Spleen (tissue), 11 donors: ENCODE data around the gene MADD. TPM values are rescaled to one million over a fixed set of nuclear protein-coding genes. Genes with fewer than 3 reads are reported as not detected.

Experiments used
- DNase-seq: peaks from one replicate; pipeline ENCODE4 v3.0.0-alpha.2; 2020
- H3K27ac ChIP-seq, 8 donors: fragments of 200-600 bp; sonication (generic) in 7 of 8; 1 replicate in 4 of 8; 2 replicates in 4 of 8; pipeline versions ENCODE4 v1.5.0 to v1.8.0; 2016 to 2021; ENCODE audit warnings: inconsistent platforms in 4 of 8, mild to moderate bottlenecking in 4 of 8, moderate library complexity in 1 of 8
- H3K27me3 ChIP-seq, 7 donors: fragments of 200-600 bp; sonication (generic) in 6 of 7; replicated peaks in 1 of 7; 1 replicate in 4 of 7; 2 replicates in 3 of 7; pipeline versions ENCODE4 v1.5.0 to v1.8.0; 2016 to 2021; ENCODE audit warnings: inconsistent platforms in 3 of 7, mild to moderate bottlenecking in 1 of 7
- H3K36me3 ChIP-seq, 6 donors: fragments of 200-600 bp; sonication (generic) in 5 of 6; 1 replicate in 4 of 6; 2 replicates in 2 of 6; pipeline versions ENCODE4 v1.5.0 to v1.8.0; 2016 to 2021; ENCODE audit warnings: inconsistent platforms in 2 of 6
- H3K4me1 ChIP-seq, 6 donors: fragments of 200-600 bp; sonication (generic) in 5 of 6; 1 replicate in 3 of 6; 2 replicates in 3 of 6; pipeline versions ENCODE4 v1.5.0 to v1.8.0; 2016 to 2021; ENCODE audit warnings: inconsistent platforms in 3 of 6
- H3K4me3 ChIP-seq, 8 donors: fragments of 200-600 bp; sonication (generic) in 7 of 8; 1 replicate in 4 of 8; 2 replicates in 4 of 8; pipeline versions ENCODE4 v1.5.0 to v1.8.0; 2016 to 2021; ENCODE audit warnings: inconsistent platforms in 4 of 8, mild to moderate bottlenecking in 4 of 8, moderate library complexity in 2 of 8
- H3K9me3 ChIP-seq, 8 donors: fragments of 200-600 bp; sonication (generic) in 7 of 8; 1 replicate in 4 of 8; 2 replicates in 4 of 8; pipeline versions ENCODE4 v1.5.0 to v1.8.0; 2016 to 2021; ENCODE audit warnings: inconsistent platforms in 4 of 8
- CTCF ChIP-seq, 11 experiments: fragments of 200-600 bp in 7 of 11; fragments of 450-650 bp in 4 of 11; sonication (generic) in 4 of 11; IDR thresholded peaks in 8 of 11; conservative IDR thresholded peaks in 3 of 11; 1 replicate in 7 of 11; 2 replicates in 4 of 11; pipeline versions ENCODE4 v1.4.0 to v1.8.0; 2016 to 2021; ENCODE audit warnings: antibody characterized with exemption in 11 of 11, inconsistent platforms in 4 of 11, mild to moderate bottlenecking in 1 of 11
- POLR2A ChIP-seq, 3 donors: fragments of 450-650 bp; IDR thresholded peaks; one replicate each; pipeline ENCODE4 v1.5.1; 2017; ENCODE audit warnings: antibody characterized with exemption in 3 of 3, mild to moderate bottlenecking in 1 of 3
- POLR2AphosphoS5 ChIP-seq, 3 donors: sonication (generic); formaldehyde crosslinking; IDR thresholded peaks; one replicate each; pipeline ENCODE4 v1.5.1; 2017; ENCODE audit warnings: antibody characterized with exemption in 3 of 3
- whole genome bisulfite sequencing, 5 donors: extraction: QIAGEN DNeasy Blood & Tissue Kit in 3 of 5; methylation state at CpG; one replicate each; pipeline versions ENCODE4 v1.1.5 to v1.1.7; 2013 to 2018; 5-methylcytosine and 5-hydroxymethylcytosine counted together
- intact Hi-C: fragments of 100-400 bp; cut with DNase I; formaldehyde crosslinking; loops from one replicate; pipeline ENCODE4 v1.15.0; 2023; ENCODE audit warnings: low total_unique reads
- polyA plus RNA-seq, 3 donors: library from polyadenylated mRNA; stranded (reverse); fragments of 200-250 nt; gene quantifications; one replicate each; pipeline ENCODE4 v1.2.1, GENCODE V29; 2013
- total RNA-seq, 7 donors: library from RNA; depleted of rRNA in 3 of 7; stranded (reverse); fragments of >200 nt in 3 of 7; fragmentation: NEBNext Ultra II Directional in 4 of 7; extraction: Animal tissue kit (Norgen Biotek cat#: 25700) in 4 of 7; gene quantifications; one replicate each; pipeline versions ENCODE4 v1.1.0 to v1.2.1, GENCODE V29; 2016 to 2021
- donor health status: healthy with polysubstance abuse.
- donor health status: DM: no; HTN: no; CAD: no; lungs with moderate emphysema.
- donor health status: DM: no; HTN: no; CAD: no.
- donor health status: Bipolar disorder and iron deficiency.
- donor health status: healthy.
- donor health status: DM: no; HTN: no; CAD: no.
- donor health status: DM: yes; HTN: yes; CAD: no.

MADD gene
- total and polyA plus RNA-seq, 10 donors = 15.7 to 82.4 (median 63.3) TPM

DNA sequence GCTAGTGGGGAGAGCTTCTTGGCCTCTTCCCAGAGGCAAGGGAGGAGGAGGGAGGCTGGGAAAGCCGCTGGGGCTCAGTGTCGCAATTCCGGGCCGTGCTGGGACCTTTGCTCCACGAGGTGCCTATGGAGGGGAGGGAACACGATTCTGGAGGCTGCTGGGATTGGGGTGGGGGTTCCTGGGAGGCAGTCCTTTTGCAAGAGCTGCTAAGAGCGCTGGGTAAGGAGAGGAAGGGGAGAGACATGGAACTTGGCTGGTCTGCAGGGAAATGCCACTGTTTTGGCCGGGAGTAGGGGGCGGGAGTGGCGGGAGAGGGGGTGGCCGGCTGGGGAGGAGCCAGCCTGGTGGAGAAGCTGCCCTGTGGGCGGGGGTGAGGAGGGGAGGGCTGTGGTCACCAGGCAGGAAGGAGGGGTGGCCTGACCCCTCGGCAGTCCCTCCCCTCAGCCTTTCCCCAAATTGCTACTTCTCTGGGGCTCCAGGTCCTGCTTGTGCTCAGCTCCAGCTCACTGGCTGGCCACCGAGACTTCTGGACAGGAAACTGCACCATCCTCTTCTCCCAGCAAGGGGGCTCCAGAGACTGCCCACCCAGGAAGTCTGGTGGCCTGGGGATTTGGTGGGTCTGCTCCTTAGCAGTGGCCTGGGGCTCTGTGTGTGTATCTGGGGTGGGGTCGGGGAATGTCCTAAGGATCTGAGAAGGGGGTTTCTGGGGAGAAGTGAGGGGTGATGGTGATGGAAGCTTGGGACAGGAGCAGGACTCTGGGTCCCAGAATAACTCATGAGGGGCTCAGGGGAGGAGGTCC, 12.2 kb upstream of the MADD start, which contains the start of gene NR1H3:
Gene NR1H3 (plus strand): TSS at position 480 of the 800 bp plus-strand sequence. CDS start 1,221 bp downstream, outside the sequence.
- peaks cover 3 to 70% (median 37%) of the 10 kb centered on the region in 6 donors for H3K4me1 ChIP-seq
- H3K27me3 ChIP-seq = no peaks in the 10 kb centered on the region
- H3K27ac ChIP-seq = peak within 1 kb of the TSS in 7 of 8 donors; percentile 55 to 69 (median 63)
- WGBS, 5 donors = 12 to 33% (median 18%) methylated on average over 12 to 15 of the region's 15 CpGs
- H3K36me3 ChIP-seq = peaks cover 0 to 17% (median 0%) of the 10 kb centered on the region in 6 donors
- H3K4me3 ChIP-seq = peak within 1 kb of the TSS in 5 of 8 donors; percentile 19 to 63 (median 31)
- H3K9me3 ChIP-seq = no peaks in the 10 kb centered on the region
- intact Hi-C loops = no loop called here
- peak; percentile 85 for DNase-seq
- no peak for TF ChIP-seq POLR2A (IDR thresholded peaks at IDR 0.05)
- peak; percentile 15 to 65 (median 41) for TF ChIP-seq CTCF (IDR thresholded peaks at IDR 0.05 in 8 of 11, conservative IDR thresholded peaks at IDR 0.05 in 3 of 11)
- TF ChIP-seq POLR2AphosphoS5 (IDR thresholded peaks at IDR 0.05) = peak in 2 of 3 donors; percentile 61 to 67

- Histone ChIP-seq H3K27me3 (no peaks in the 10 kb centered on the region), H3K27ac (peak overlapping the region in 7 of 8 donors; percentile 43 to 69 (median 63)), H3K36me3 (peaks cover 0 to 17% (median 0%) of the 10 kb centered on the region in 6 donors), H3K4me3 (peak overlapping the region in 5 of 8 donors; percentile 19 to 63 (median 31)), H3K9me3 (no peaks in the 10 kb centered on the region), H3K4me1 (peaks cover 3 to 68% (median 36%) of the 10 kb centered on the region in 6 donors)
- intact Hi-C loops = no loop called here
- TF ChIP-seq CTCF (IDR thresholded peaks at IDR 0.05 in 8 of 11, conservative IDR thresholded peaks at IDR 0.05 in 3 of 11) = no peak
- TF ChIP-seq POLR2A (IDR thresholded peaks at IDR 0.05) = no peak
- no peak for TF ChIP-seq POLR2AphosphoS5 (IDR thresholded peaks at IDR 0.05)
- WGBS, 5 donors = 55 to 76% (median 68%) methylated on average over 11 of the region's 11 CpGs
- peak; percentile 22 for DNase-seq
Measured at GRCh38 chr11:47258317-47258902, 11.5 kb upstream of the MADD start.

- 33 to 45% (median 40%) methylated on average over 6 to 10 of the region's 10 CpGs for WGBS, 5 donors
- Histone ChIP-seq H3K27me3 (no peaks in the 10 kb centered on the region), H3K9me3 (no peaks in the 10 kb centered on the region), H3K36me3 (peaks cover 0 to 22% (median 0%) of the 10 kb centered on the region in 6 donors), H3K27ac (peak overlapping the region in 1 of 8 donors; percentile 12), H3K4me1 (peaks cover 3 to 62% (median 29%) of the 10 kb centered on the region in 6 donors), H3K4me3 (peak overlapping the region in 6 of 8 donors; percentile 4 to 63 (median 30))
- TF ChIP-seq CTCF (IDR thresholded peaks at IDR 0.05 in 8 of 11, conservative IDR thresholded peaks at IDR 0.05 in 3 of 11) = peak in 10 of 11 experiments; percentile 4 to 64 (median 44)
- TF ChIP-seq POLR2AphosphoS5 (IDR thresholded peaks at IDR 0.05) = no peak
- intact Hi-C loops = no loop called here
- peak; percentile 75 for DNase-seq
Measured at GRCh38 chr11:47259232-47259977, 10.5 kb upstream of the MADD start.
